GM19324 (cell line): ENCODE results near the gene MAP2K7.
"Not testable (repeated sequence)": the region's sequence is repeated elsewhere in the genome, so short reads cannot be mapped to it uniquely, and the experiment has no call there.

Experiments
- ATAC-seq: cut with Tn5 transposase; IDR thresholded peaks from one replicate; pipeline ENCODE4 v1.9.1; 2021; ENCODE audit warnings: mild to moderate bottlenecking, moderate library complexity; ENCODE audit not compliant: unreplicated experiment, low FRiP score

Gene MAP2K7

DNA sequence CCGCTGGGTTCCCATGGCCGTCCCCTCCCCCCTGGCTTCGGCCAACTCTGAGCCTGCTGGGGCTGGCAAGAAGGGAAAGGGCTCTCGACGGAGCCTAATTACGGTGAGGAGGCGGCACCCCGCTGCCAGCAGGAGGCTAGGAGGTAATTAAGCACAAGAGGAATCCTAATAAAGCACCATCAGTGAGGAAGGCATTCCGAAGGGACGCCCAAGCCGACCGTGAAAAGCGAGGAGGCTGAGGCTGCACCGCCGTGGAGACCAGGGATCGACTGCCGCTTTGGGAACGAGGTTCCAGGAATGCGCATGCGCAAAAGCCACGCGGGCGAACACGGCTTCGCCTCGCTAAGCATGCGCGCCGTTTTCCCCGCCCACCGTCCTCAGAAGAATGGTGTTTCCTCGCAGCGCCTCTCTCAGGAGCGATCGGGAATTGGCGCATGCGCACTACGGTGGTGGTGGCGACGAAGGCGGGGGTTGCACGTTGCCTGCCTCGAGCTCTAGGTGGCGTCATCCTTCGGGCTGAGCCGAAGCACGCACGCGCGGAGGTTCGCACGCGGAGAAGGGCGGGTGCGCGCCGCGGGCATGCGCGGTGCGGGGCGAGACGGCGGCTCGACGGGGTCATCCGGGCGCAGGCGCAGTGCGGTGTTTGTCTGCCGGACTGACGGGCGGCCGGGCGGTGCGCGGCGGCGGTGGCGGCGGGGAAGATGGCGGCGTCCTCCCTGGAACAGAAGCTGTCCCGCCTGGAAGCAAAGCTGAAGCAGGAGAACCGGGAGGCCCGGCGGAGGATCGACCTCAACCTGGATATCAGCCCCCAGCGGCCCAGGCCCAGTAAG, at the start of gene MAP2K7:
Gene MAP2K7 (plus strand): TSS at position 634 of the 830 bp plus-strand sequence. CDS start 68 bp downstream, at position 702.
- peak; percentile 91 for ATAC-seq

DNA sequence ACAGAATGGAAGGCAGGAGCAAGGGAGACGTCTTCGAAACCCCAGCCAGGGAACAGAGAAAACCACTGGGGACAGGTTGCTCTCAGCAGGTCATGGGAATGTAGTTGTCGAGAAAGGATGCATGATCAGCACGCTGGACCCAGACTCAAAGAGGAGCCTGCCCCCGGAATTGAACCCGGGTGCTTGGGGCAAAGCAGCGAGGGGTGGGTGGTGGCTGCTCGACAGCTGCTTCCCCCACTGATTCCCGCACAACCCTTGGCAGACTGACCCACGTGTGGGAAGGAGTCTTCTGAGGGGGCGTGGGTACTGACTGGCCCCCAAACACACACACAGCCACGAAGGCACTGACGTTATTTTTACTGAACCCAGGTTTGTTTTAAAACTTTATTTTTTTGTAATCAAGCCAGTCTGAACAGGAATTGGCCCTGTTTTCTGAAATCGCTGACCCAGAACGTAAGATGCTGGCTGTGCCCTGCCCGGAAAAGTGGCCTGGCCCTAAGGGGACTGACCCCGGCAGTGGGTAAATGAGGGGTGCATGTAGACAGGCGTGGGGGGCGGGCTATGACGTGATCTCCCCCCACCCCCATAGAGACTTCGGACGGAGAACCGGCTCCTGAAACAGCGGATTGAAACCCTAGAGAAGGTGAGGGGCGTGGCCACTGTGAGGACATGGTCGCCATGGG, 48.1 kb upstream of the MAP2K7 start:
- ATAC-seq: no peak

DNA sequence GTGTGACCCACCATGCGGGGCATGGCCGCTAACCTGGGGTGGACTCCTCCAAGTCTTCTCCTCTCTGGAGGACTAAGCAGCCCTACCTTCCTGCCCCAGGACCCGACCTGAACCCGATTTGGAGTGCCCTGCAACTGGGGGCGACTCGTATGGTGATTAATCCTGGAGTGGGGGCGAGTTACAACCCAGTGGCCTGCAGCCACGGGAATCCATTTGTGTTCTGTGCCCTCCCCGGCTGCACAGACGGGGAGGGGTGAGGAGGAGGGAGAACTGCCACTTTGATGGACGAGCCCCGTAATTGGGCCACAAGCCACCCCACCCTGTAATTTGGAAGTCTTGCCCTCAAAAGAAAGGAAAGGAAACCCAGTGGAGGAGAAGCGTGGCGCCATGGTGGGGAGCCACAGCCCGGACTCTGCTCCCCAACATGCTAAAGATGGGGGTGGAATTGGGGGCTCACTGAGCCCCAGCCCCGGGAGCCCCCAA, 47.5 kb upstream of the MAP2K7 start:
- no peak for ATAC-seq

DNA sequence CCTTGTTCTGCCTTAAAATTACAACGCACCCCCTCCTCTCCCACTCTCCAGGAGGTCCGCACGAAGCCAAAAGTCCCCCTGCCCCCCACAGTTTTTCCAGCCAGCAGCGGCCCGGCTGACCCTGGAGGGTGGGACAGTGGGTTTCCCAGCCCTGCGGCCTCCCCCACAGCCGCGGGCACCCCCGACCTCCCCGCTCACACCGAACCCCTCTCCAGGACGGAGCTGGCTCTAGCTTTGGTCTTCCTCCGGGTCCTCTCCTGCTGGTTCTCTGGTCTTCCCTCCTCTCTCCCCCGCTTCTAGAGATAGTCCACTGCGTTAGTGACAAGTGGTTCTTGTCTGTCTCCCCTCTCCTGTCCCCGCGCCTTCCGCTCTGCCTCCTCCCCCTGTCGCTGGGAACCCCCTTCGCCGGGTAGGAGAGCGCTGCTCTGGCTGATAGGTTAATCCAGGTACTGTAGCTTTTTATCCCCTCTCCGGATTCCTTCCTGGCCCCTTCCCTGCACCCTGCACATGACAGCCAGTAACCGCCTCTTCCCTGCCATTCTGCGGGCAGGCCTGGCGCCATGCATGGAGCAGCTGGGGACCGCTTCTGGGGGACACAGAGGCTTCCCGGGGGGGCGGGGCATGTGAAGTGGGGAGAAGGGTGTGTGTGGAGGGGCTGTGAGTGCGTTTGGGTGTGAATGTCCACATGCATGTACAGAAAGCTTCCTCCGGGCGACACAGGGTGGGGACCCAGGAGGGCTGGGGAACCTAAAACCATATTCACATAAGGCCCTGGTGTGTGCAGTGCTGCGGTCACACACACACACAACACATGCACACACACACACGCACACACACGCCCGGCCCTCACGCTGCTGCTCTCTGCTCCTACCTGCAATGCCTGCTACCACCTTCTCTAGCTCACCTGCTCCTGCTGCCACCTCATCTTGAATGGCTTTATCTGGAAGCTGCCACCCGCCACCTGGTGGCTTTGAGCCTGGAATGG, 46.7 kb upstream of the MAP2K7 start:
- ATAC-seq: no peak

DNA sequence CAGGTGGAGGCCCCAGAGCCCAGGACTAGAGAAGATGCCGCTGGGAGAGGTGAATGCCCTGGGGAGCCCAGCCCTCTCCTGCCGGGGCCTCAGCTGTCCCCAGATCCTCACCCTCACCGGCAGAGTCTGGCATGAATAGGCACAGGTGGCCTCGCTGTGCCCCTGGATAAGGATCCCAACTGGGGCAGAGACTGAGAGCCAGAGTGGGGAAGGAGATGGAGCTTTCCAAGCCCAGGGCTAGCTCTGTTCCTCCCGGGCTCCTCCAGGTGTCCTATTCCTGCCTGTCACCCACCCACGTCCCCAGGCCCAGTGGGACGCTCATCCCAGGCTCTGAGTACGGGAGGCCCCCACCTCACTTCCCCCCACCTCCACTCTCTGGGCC, 46.0 kb upstream of the MAP2K7 start:
- ATAC-seq: no peak

DNA sequence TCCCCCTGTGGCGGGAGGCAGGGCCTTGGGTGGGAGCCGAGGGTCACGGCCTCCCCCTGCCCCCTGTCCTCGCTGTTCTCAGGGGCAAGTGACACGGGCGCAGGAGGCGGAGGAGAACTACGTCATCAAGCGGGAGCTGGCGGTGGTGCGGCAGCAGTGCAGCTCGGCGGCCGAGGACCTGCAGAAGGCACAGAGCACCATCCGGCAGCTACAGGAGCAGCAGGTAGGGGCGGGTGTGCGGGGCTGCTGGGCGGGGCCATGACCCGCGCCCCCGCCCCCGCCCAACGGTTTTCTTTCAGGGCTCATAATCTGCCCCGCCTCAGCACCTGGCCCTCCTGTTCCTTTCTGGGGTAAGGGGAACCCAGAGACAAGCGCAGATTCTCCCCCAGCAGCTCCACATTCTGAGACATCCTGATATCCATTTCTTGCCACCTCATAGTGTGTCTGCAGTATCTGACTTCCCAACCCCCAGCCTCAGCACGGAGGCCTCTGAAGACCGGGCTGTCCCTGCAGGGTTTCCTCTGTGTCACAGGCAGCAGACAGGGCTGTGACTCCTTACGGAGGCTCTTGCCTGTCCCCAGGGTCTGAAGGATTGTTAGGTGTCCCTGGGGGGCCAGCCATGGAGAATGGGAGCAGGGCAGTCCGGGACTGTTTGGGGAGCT, 45.4 kb upstream of the MAP2K7 start:
- no peak for ATAC-seq

DNA sequence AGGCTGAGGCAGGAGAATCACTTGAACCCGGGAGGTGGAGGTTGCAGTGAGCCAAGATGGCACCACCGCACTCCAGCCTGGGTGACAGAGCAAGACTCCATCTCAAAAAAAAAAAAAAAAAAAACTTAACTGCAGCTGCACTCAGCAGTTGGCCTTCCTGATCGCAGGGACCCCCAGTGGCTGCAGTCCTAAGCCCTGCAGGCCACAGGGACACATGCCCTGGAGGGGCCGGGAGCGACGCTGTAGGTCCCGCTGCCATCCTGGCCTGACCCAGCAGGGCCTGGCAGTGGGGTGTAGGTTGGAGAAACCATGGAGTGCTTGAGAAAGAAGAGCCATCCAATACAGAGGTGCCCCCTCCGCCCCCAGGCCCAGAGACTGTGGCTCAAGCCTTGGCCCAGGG, 44.6 kb upstream of the MAP2K7 start:
- ATAC-seq: not testable (repeated sequence)

DNA sequence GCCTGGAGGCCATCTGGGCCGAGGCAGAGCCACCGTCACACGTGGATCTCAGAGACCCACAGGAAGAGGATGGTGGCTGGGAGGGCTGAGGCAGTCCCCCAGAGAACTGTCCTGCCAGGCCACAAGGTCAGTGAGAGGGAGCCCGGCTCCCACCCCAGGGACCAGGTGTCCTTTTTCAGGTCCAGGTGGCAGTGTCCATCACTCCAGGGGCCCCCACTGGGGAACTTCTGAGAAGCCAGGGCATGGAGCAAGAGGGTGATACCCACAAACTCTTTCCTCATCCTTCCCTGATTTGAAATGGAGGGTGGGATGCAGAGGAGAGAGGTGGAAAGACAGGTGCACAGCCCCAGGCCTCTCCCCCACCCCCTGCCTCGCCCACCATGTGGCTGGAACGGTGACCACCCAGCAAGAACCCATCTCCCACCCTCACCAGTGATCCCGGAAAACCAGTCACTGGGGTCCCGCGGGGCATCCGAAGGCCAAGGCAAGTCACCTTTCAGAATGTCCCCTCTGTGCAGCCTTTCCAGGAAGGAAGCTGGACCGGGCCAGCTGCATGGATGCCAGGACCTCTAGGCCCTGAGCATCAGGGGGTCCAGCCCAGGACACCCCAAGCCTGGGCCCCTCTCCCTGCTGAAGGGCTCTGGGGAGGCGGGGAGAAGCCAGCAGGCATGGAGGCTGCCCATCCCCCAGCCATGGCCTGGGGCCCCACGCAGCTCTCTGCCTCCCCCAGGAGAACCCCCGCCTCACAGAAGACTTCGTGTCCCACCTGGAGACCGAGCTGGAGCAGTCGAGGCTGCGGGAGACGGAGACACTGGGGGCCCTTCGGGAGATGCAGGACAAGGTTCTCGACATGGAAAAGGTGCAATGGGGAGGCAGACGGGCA, 43.6 kb upstream of the MAP2K7 start:
- ATAC-seq: no peak

DNA sequence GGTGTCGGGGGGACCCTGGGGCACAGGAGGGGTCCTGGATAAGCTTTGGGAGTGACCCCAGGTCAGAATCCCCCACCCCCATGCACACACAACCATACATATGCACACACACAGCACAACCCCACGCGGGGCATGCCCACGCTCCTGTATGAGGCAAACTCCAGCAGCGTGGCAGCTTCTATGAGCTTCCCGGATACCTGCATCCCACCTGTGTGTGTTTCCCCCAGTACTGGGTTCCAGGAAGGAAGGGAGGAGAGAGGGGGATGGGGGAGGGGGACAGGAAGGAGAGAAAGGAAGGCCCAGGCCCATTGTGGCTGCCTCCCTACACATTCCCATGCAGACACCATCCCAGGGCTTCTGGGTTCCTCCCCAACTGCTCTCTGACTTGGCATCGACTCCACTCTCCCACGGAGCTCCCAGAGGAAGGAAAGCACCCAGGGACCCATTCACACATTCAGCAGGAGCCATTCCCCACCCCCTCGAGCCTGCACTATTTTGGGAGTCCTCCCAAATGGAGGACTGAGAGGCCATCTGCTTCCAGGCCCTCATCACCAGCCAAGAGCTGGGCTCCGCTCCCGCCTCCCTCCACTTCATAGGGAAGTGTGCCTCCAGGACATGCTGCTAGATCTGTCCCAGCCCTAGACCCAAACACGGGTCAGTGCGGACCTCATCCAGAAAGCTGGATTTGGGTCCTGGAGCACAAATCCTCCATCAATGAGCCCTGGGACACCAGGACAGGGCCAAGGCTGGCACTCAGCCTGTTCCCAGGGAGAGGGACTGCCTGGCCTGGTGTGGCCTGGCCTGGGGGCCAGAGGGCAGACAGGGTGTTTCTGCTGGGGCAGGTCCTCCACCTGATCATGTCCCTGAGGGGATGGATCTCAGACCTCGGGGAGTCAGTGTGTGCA, 42.7 kb upstream of the MAP2K7 start:
- ATAC-seq: no peak

DNA sequence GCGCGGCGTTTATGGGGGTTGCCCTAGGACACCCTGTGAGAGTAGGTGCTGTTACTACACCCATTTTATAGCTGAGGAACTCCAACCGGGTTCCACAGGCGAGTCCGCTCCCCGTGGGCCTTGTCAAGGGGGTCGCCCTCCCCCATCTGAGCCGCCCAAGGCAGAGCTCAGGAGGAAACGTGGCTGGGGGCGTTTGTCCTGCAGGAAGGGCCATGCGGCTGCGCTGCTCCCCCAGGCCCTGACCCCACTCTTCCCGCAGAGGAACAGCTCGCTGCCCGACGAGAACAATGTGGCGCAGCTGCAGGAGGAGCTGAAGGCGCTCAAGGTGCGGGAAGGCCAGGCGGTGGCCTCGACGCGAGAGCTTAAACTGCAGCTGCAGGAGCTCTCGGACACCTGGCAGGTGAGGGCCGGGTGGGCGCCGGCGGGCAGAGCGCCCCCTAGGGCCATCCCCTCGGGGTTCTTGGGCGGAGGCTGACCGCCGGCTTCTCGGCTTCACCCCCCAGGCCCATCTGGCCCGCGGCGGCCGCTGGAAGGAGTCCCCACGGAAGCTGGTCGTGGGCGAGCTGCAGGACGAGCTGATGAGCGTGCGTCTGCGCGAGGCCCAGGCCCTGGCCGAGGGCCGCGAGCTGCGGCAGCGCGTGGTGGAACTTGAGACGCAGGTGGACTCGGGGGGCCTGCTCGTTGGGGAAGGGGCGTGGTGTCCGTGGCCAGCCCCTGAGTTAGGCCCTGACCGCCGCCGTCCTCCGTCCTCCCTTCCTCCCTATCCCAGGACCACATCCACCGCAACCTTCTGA, 41.9 kb upstream of the MAP2K7 start:
- ATAC-seq: no peak

DNA sequence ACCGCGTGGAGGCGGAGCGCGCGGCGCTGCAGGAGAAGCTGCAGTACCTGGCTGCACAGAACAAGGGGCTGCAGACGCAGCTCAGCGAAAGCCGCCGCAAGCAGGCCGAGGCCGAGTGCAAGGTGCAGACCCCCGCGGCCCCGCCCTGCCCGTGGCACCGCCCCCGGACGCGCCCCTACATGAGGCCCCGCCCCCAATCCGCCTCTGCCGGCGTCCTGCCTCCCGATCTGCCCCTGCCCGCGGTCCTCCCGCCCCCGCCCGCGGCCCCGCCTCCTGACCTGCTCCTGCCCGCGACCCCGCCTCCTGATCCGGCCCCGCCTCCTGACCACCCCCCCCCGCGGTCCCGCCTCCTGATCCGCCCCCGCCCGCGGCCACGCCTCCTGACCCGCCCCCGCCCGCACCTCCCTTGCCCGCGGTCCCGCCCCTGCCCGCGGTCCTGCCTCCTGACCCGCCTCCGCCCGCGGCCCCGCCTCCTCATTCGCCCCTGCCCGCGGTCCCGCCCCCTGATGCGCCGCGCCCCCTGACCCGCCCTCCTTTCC, 41.2 kb upstream of the MAP2K7 start:
- ATAC-seq: no peak

DNA sequence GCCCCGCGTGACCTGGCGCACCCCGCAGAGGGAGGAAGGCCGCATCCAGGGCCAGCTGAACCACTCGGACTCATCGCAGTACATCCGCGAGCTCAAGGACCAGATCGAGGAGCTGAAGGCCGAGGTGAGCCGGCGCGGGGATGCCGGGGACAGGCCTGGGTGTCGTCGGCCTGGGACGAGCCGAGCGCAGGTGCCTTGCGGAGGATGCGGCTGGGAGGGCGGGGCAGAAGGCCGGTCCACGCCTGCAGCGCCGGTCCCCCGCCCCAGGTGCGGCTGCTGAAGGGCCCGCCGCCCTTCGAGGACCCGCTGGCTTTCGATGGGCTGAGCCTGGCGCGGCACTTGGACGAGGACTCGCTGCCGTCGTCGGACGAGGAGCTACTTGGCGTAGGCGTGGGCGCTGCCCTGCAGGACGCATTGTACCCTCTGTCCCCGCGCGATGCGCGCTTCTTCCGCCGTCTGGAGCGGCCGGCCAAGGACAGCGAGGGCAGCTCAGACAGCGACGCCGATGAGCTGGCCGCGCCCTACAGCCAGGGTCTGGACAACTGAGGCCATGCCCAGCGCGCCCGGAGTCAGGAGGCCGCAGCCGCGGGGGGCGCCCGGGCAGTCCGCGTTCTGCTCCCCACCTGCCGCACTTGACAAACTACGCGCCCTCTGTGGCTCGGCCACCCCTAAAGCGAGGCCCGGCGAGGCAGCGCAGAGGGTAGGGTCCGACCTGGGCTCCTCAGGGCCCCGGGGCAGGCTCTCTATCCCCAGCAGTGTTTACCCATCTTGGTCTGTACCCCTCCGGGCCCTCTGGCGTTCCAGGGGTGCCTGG, 40.3 kb upstream of the MAP2K7 start:
- no peak for ATAC-seq

DNA sequence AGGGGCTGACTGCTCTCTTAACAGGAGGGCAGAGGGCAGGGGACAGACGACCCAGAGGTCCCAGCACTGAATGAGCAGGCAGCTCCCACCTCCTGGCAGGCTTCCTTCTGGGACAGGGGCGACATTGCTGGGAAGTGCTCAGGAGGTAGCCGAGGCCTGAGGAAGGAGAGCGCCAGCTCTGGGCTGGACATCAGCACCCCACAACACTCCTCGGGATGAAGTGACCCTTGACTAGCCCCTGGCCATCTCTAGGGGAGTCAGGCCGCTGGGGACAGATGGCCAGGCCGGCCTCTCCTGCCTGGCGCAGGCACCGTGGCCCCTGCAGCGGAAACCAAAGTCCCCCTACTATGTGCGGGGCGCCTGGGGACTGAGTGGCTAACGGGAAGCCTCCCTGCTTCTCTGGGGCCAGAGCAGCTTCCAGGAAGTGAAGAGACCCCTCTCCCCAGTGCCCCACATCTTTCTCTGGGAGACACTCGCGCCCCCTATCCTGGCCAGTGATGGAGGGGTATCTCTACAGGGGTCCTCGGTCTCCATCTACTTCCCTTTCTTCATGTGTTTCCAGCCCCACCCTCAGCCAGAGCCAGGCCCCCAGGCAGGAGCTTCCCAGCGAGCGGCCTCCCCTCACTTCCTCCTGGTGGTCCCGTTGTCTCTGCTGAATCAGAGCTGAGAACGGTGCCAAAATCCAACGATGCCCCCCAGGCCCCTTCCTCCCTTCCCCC, 39.5 kb upstream of the MAP2K7 start:
- ATAC-seq: no peak

DNA sequence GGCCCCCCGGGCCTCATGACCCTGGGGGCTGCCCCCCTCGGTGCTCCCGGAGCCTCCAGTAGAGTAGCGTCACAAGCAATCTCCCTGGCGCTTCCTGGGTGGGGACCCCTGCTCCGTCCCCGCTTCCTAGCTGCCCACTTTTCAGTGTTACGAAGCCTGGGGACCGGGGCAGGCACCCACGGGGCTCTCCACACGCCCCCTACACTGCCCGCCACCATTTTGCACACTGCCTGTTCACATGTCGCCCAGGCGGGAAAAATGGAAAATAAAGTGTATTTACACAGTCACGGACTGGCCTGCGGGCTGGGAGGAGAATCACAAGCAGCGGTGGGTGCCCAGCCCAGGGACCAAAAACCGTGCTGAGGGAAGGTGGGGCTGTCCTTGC, 39.0 kb upstream of the MAP2K7 start:
- ATAC-seq: no peak

DNA sequence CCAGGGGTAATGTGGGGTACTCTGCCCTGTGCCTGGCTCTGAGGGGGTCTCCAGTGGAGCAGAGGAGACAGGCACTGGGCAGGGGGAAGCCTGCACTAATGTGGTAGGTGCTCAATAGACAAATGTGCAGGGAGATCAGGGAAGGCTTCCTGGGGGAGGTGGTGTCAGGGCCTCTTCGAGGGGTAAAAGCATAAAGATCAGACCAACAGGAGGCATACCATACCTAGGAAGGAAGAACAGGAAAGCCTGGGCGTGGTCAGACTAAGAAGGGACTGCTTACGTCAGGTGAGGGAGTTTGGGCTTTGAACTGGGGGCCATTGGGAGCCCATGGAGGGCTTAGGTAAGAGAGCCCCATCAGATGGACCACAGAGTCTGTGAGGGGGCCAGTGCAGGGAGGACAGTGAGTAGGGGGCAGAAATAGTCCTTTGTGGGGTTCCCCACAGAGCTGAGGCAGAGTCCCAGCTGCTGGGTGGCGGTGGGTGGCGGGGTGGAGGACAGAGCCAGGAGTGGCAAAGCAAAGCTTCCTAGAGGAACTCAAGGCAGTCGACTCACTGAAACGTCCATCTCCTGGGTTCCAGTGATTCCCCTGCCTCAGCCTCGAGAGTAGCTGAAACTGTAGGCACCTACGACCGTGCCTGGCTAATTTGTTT, 38.3 kb upstream of the MAP2K7 start:
- no peak for ATAC-seq
